ENCODE results near the gene DMP1.
"Not testable (repeated sequence)": the region's sequence is repeated elsewhere in the genome, so short reads cannot be mapped to it uniquely, and the experiment has no call there.

DMP1 gene

GRCh38 chr4:87690947-87691346 lies 40.9 kb downstream of the DMP1 start:
- DNase-seq: not testable (repeated sequence)

GRCh38 chr4:87692060-87692459 lies 42.0 kb downstream of the DMP1 start:
- DNase-seq: not testable (repeated sequence)

GRCh38 chr4:87697272-87697671 lies 47.2 kb downstream of the DMP1 start:
- DNase-seq: no peak

GRCh38 chr4:87697945-87698344 lies 47.9 kb downstream of the DMP1 start:
- no peak for DNase-seq

- DNase-seq: no peak
These were observed 48.3 kb downstream of the DMP1 start for GRCh38 chr4:87698394-87698793.

GRCh38 chr4:87704001-87704400 lies 53.9 kb downstream of the DMP1 start:
- DNase-seq: no peak

GRCh38 chr4:87707279-87707918 lies 57.3 kb downstream of the DMP1 start:
- no peak for DNase-seq

Measured in CD4-positive, alpha-beta T cell treated with Interleukin-12 subunit alpha and Interleukin-12 subunit beta, for 1 hour (primary cell).